RWPE2 (cell line): Measurements from ENCODE around the gene CNPY3.
A peak's percentile ranks its signal among the peaks of the same experiment; 100 is the strongest.

Source experiments
- ATAC-seq: fragments of 200-7000 bp; cut with Tn5 transposase; 3 replicates; pipeline ENCODE4 v1.9.1; 2021; ENCODE audit warnings: low read depth
- DNase-seq: peaks from one replicate; pipeline ENCODE4 v3.0.0-alpha.2; 2020; ENCODE audit warnings: low spot score
- H3K27ac ChIP-seq: fragments of 450-650 bp; 2 replicates; pipeline ENCODE4 v1.5.1; 2017; ENCODE audit warnings: mild to moderate bottlenecking; ENCODE audit not compliant: poor library complexity, severe bottlenecking
- H3K27me3 ChIP-seq: fragments of 250-450 bp; sonication (Bioruptor Pico); 2 replicates; pipeline ENCODE4 v1.5.1; 2021; ENCODE audit warnings: mild to moderate bottlenecking, moderate library complexity; ENCODE audit not compliant: insufficient read depth, poor library complexity, severe bottlenecking
- H3K36me3 ChIP-seq: fragments of 250-450 bp; sonication (Bioruptor Pico); 2 replicates; pipeline ENCODE4 v1.5.1; 2020; ENCODE audit warnings: low read depth, mild to moderate bottlenecking, moderate library complexity
- H3K4me1 ChIP-seq: fragments of 250-450 bp; sonication (Bioruptor Pico); 2 replicates; pipeline ENCODE4 v1.5.1; 2021; ENCODE audit warnings: mild to moderate bottlenecking, moderate library complexity; ENCODE audit not compliant: insufficient read depth, poor library complexity, severe bottlenecking
- H3K4me3 ChIP-seq: fragments of 250-450 bp; sonication (Bioruptor Pico); 2 replicates; pipeline ENCODE4 v1.5.1; 2021; ENCODE audit warnings: mild to moderate bottlenecking, moderate library complexity; ENCODE audit not compliant: severe bottlenecking
- H3K9me3 ChIP-seq: fragments of 250-450 bp; sonication (Bioruptor Pico); 2 replicates; pipeline ENCODE4 v1.5.1; 2021; ENCODE audit warnings: mild to moderate bottlenecking, moderate library complexity; ENCODE audit not compliant: severe bottlenecking
- TF ChIP-seq, protein P1 (sequence below): fragments of 450-650 bp; IDR thresholded peaks from one replicate; pipeline ENCODE4 v1.5.1; 2017; ENCODE audit warnings: mild to moderate bottlenecking, moderate library complexity; ENCODE audit not compliant: poor library complexity, severe bottlenecking

The CNPY3 gene

DNA sequence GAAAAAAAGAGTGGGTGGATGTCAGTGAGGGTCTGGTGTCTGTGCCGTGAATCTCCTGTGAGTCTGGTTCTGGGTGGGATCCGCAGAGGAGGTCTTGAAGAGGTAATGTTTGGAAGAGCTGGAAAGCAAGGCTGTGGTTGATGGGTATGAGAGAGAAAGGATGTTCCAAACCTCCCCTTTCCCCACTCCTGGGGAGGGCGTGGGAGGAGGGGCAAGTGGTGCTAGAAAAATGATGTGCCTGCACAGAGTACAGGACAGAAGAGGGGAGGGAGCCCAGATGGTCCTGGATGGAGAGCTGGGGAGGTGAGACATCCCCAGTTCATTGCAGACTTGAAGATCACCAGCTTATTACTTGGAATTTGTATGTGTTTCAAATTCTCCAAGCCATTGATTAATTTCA, 3.1 kb downstream of the CNPY3 start:
- ATAC-seq (no peak), DNase-seq (no peak)
- TF ChIP-seq, protein P1, sequence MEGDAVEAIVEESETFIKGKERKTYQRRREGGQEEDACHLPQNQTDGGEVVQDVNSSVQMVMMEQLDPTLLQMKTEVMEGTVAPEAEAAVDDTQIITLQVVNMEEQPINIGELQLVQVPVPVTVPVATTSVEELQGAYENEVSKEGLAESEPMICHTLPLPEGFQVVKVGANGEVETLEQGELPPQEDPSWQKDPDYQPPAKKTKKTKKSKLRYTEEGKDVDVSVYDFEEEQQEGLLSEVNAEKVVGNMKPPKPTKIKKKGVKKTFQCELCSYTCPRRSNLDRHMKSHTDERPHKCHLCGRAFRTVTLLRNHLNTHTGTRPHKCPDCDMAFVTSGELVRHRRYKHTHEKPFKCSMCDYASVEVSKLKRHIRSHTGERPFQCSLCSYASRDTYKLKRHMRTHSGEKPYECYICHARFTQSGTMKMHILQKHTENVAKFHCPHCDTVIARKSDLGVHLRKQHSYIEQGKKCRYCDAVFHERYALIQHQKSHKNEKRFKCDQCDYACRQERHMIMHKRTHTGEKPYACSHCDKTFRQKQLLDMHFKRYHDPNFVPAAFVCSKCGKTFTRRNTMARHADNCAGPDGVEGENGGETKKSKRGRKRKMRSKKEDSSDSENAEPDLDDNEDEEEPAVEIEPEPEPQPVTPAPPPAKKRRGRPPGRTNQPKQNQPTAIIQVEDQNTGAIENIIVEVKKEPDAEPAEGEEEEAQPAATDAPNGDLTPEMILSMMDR: no peak
- Histone ChIP-seq H3K4me1 (peaks cover 10% of the 10 kb centered on the region), H3K4me3 (no peak overlapping the region), H3K27me3 (no peaks in the 10 kb centered on the region), H3K27ac (no peak overlapping the region), H3K9me3 (no peaks in the 10 kb centered on the region), H3K36me3 (peaks cover 30% of the 10 kb centered on the region)

DNA sequence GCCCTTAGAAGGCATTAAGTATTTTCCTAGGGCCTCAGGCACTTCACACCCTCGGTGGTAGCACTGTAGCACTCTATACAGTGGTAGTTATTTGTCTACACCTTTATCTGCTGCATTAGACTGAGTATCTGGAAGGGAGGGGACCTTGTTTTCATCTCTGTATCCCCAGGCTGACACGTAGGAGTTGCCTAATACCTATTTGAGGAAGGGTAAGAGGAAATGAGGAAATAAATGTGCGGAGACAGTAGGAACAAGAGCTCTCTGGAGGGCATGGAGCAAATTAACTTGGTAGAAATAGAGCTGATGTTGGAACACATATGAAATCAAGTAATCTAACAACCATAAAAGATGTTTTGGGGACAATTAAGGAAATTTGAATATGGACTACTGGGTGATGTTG, 3.9 kb downstream of the CNPY3 start:
- H3K4me1 ChIP-seq: peaks cover 9% of the 10 kb centered on the region
- no peak for ATAC-seq
- H3K27me3 ChIP-seq: no peaks in the 10 kb centered on the region
- no peak for DNase-seq
- TF ChIP-seq, protein P1: no peak
- no peak overlapping the region for H3K4me3 ChIP-seq
- H3K27ac ChIP-seq: no peak overlapping the region
- peaks cover 35% of the 10 kb centered on the region for H3K36me3 ChIP-seq
- H3K9me3 ChIP-seq: no peaks in the 10 kb centered on the region

DNA sequence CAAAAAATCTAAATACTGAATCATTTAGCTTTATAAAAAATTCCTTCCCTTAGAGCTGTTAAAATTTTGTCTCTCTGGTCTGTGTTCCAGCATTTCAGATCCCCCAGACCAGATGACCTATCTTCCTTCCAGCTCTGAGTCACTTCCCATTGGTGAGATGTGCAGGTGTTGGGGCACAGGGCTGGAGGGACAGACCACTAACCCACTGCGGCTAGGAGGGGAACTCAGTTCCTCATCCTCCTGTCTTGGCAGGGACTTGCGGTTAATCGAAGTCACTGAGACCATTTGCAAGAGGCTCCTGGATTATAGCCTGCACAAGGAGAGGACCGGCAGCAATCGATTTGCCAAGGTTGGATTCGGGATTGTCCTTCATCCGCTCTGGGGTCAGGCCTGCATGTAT, 6.0 kb downstream of the CNPY3 start:
- peaks cover 35% of the 10 kb centered on the region for H3K36me3 ChIP-seq
- H3K9me3 ChIP-seq: no peaks in the 10 kb centered on the region
- H3K4me3 ChIP-seq: no peak overlapping the region
- TF ChIP-seq, protein P1: no peak
- no peak for DNase-seq
- peaks cover 6% of the 10 kb centered on the region for H3K4me1 ChIP-seq
- no peak overlapping the region for H3K27ac ChIP-seq
- H3K27me3 ChIP-seq: no peaks in the 10 kb centered on the region
- ATAC-seq: no peak

DNA sequence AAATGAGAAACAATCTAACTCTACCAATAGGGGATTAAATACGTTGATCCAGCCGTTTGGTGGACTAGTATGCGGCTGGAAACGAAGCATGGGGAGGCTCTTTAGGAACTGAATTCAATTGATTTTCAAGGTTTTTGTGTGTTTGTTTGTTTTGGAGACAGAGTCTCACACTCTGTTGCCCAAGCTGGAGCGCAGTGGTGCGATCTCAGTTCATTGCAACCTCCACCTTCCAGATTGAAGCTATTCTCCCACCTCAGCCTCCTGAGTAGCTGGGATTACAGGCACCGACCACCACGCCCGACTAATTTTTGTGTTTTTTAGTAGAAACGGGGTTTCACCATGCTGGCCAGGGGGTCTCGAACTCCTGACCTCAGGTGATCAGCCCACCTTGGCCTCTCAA, 7.1 kb downstream of the CNPY3 start:
- TF ChIP-seq, protein P1: no peak
- H3K9me3 ChIP-seq: no peaks in the 10 kb centered on the region
- no peak for ATAC-seq
- H3K4me3 ChIP-seq: no peak overlapping the region
- H3K36me3 ChIP-seq: peaks cover 36% of the 10 kb centered on the region
- no peaks in the 10 kb centered on the region for H3K27me3 ChIP-seq
- H3K4me1 ChIP-seq: peaks cover 6% of the 10 kb centered on the region
- no peak for DNase-seq
- no peak overlapping the region for H3K27ac ChIP-seq

DNA sequence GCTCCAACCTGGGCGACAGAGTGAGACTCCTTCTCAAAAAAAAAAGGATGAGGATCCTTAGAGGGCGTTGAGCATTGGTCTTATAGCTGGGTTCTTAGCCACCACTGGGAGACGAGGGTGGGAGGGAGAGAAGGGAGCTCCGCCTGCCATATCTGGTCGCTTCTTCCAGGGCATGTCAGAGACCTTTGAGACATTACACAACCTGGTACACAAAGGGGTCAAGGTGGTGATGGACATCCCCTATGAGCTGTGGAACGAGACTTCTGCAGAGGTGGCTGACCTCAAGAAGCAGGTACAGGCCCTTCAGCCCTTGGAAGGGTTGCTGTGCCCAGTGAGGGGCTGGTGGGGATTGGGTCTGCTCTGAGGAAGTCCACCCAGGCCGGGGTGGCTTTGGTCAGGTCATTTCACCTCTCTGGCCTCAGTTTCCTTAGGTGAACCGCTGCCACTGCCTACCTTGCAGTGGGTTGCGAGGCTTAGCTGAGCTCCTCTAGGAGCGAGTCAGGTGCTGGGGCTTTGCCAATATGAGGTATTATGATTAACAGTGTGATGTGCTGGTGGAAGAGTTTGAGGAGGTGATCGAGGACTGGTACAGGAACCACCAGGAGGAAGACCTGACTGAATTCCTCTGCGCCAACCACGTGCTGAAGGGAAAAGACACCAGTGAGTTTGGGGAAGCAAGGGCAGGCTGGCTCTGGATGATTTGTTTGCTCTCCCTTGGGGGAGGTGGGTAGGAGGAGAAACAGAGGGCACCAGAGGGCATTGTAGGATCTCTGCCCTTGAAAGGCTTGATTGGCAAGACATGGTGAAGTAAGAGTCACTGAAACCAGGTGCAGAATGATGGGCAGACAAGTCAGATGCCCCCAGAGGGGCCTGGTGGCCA, 8.5 kb downstream of the CNPY3 start:
- peaks cover 34% of the 10 kb centered on the region for H3K36me3 ChIP-seq
- no peak overlapping the region for H3K27ac ChIP-seq
- ATAC-seq (peak; percentile 49; the same call in 1 of the 3 replicates), DNase-seq (no peak)
- TF ChIP-seq, protein P1: no peak
- H3K4me1 ChIP-seq: peaks cover 6% of the 10 kb centered on the region
- no peaks in the 10 kb centered on the region for H3K27me3 ChIP-seq
- H3K4me3 ChIP-seq: no peak overlapping the region
- H3K9me3 ChIP-seq: no peaks in the 10 kb centered on the region
